GM19238 (cell line): ENCODE results near the gene ATP2C2.
"Not testable (repeated sequence)": the region's sequence is repeated elsewhere in the genome, so short reads cannot be mapped to it uniquely, and the experiment has no call there.

Experiments
- DNase-seq: peaks from one replicate; pipeline ENCODE4 v3.0.0; 2011; ENCODE audit warnings: low spot score; ENCODE audit not compliant: insufficient read length

ATP2C2 gene

DNA sequence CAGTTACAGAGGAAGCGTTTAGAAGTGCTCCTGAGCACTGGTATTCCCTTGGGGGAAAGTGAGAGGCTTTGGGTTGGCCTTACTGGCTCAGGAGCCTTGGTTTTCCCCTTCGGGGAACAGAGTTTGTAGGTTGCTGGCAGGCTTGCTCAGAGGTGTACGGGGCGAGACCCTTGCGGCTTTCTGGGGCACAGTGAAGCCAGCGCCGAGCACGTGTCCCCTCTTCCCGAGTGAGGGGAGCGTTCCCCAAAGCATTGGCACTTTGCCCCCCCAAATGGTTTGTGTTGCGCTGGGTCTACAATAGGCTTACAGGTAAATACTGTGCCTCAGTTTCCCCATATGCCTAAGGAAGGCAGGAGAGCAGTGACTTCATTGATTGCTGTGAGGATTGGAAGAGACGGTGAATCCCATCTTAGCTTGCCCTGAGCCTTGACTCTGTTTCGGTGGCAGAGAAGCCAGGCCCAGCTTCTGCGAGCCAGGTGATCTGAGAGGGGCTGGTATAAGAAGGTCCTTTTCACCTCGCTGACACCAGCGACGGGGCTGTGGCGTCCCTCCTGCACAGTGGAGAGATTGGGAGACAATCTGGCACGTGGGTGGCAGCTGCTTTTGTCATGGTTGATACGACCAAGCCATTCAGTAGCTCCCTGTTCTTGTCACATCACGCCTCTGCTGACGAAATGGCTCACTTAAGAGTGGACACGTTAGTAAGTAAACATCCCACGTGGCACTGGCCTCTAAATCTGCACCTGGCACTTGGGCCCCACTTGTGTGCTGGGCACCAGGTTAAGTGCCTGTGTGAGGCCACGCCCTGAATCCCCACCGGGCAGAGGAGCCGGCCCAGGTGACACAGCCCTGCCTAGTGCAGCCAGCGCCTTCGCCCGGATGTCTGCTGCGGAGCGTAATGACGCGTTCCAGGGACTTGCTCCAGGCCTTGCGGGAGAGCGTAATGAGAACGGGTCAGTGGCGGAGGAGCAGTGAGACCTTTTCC is 81.1 kb downstream of the ATP2C2 start:
- no peak for DNase-seq

DNA sequence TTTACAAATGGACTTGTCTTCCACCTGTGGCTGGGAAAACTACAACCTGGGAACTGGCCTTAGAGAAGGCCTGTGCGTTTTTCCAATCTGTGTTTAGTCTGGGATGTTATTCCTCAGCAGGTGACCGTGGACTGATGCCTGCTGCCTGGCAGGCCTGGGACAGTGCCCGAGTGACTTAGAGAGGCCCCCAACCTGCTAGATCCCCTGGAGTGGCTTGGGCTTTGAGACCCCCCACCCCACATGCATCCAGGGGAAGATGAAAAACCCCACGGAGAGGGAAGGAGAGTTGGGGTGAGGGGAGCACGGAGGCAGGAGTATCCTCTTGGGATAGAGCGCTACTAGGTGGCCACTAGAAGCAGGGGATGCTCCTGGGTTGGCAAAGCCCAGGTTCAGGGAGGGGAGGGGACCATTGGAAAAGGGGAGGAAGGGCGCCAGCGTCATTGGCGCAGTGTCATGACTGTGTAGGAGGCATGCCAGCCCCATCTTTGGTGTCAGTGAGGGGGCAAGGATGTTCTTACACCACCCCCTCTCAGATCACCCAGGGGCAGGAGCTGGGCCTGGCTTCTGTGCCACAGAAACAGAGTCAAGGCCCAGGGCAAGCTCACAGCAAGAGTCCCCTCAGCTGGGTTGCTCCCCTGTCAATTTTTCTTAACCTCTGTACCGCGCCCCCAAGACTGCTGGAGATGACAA is 82.0 kb downstream of the ATP2C2 start:
- no peak for DNase-seq

DNA sequence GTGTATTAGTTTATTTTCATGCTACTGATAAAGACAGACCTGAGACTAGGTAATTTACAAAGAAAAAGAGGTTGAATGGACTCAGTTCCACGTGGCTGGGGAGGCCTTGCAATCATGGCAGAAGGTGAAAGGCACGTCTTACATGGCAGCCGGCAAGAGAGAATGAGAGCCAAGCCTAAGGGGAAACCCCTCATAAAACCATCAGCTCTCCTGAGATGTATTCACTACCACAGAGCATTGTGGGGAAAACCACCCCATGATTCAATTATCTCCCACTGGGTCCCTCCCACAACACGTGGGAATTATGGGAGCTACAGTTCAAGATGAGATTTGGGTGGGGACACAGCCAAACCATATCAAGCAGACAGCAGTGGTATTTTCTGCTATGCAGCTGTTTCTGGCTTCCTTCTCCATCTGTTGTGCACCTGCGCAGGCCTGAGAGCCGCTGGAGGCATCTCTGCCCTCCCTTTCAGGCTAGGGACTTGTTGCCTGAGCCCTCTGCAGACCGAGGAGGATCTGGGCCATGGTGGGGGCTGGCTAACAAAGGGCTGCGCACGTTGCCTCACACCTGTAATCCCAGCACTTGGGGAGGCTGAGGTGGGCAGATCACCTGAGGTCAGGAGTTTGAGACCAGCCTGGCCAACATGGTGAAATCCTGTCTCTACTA is 82.8 kb downstream of the ATP2C2 start:
- DNase-seq = not testable (repeated sequence)

DNA sequence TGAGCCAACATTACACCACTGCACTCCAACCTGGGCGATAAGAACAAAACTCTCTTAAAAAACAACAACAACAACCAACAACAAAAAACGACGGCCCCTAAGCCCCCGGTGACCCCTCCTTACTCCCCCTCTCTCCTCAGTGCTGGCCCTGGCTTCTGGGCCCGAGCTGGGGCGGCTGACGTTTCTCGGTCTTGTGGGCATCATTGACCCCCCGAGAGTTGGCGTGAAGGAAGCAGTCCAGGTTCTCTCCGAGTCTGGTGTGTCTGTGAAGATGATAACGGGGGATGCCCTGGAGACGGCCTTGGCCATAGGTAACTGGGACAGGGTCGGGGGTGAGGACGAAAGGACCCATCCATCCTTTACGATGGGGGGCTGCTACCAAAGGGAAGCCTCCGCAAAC is 83.4 kb downstream of the ATP2C2 start:
- DNase-seq = no peak

DNA sequence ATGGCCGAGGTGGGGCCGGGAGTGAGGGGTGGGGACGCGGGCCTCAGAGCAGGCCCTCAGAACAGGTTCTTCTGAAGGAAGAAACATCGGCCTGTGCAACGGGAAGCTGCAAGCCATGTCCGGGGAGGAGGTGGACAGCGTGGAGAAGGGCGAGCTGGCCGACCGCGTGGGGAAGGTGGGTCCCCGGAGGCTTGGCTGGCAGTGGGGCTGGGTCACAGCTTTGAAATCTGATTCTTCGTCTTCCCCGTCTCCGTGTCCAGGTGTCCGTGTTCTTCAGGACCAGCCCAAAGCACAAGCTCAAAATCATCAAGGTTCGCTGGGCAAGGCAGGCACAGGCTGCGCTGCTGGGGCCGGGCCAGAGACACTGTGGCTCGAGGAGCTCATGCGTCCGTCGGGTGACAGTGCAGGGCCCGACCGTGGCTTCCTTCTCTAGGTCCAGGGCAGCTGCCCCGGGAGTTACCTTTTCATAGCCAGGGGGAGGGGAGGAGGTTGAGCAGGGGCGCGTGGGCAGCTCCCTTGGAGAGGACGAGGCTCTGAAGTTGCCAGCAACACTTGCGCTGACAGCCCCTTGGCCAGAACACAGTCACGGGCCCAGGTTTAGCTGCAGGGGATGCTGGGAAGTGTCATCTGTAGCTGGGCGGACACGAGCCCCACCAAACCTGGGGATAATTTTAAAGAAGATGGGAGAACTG is 84.9 kb downstream of the ATP2C2 start:
- no peak for DNase-seq

DNA sequence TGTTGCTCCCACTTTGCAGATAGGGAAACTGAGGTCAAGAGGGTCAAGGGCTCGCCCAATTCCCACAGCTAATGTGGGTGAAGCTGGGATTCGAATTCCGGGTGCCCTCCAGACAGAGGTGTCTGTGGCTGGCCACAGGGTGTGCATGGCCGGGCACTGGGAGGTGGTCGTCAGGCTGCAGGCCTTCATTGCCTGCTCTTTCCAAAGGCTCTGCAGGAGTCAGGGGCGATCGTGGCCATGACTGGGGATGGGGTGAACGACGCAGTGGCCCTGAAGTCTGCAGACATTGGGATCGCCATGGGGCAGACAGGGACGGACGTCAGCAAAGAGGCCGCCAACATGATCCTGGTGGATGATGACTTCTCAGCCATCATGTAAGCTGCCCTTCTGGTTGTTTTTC is 86.3 kb downstream of the ATP2C2 start:
- no peak for DNase-seq

DNA sequence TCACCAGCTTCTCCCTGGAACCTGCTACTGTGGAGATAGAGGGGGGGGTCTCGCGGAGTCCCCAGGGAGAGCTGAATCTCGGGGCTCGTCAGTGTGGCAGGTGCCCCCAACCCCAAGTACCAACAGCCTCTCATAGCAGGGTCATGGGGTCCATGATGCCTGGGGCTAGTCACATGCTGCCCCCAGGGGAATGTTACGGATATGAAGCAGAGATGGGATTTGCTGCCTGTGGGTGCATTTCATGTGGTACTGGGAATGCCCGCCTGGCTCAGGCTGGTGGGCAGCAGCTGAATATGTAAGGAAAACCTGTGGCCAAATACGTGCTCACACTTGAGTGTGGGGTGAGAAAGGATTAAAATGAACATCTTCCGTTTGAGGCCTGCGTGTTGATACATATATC is 86.7 kb downstream of the ATP2C2 start:
- DNase-seq = no peak

DNA sequence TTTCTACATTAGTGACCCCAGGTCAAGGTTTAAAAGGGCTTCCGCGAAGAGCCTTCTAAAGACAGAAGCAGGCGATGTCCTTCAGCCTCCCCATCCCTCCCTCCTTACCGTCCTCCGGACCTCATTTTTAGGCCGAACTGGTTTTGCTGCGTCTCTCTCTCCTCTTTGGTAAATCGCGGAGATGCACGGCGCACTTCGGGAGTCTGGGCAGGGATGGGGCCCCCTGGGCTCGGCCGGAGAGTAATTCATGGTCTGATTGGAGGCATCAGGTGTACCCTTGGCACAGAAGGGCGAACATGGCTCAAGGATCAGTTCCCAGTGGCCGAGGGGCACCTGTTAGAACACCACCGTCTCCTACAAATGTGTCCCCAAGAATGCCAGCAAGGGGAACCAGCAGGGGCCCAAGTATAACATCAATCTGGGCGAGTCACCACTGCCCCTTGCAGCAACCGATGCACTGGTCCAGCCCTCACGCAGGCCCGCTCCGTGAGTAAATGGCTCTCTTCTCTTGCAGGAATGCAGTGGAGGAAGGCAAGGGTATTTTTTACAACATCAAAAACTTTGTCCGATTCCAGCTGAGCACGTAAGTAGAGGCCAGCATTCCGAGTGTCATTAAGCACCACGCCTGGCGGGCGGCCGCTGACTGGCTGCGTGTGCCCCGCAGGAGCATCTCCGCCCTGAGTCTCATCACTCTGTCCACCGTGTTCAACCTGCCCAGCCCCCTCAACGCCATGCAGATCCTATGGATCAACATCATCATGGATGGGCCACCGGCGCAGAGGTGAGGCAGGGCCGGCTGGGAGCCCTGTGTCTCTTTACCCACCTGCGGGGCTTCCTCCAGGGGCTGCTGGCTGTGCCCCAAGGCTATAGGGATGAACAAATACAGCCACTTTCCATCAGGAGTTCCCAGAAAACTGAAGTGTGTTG is 90.5 kb downstream of the ATP2C2 start:
- DNase-seq = no peak

DNA sequence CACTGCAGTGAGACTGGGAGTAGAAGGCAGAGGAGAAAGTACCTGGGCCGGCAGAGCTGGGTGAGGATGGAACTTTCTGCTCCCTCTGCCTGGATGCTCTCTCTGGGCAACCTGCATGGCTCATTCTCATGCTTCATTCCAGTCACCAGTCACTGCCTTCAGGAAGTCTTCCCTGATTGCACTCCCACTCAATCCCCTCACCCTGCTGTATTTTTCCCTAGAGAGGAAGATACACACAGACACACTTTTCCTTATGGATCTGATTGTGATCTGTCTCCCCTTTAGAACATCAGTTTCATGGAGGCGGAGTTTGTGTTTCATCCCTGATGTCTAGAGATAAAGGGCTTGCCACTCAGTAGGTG is 91.2 kb downstream of the ATP2C2 start:
- no peak for DNase-seq

DNA sequence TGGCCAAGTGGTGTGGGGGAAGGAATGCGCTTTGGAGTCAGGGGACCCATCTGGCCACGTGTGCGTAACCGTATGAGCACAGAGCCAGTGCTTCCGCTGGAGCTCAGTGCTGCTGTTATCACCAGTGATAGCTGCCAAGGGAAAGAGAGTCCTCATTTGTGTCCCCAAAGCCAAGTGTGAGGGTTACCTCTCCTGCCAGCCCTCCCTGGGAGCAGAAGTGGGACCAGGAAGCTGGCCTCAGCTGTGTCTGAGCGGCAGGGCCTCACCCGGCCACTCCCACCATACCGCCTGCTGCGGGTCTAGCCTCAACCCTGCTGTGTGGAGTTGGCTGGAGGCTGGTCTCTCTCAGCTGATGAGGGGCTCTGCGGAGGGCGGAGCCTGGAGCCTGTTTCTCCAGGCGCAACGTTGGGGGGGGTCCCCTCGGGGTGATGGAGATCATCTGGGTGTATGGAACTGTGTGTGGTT is 91.6 kb downstream of the ATP2C2 start:
- DNase-seq = no peak

DNA sequence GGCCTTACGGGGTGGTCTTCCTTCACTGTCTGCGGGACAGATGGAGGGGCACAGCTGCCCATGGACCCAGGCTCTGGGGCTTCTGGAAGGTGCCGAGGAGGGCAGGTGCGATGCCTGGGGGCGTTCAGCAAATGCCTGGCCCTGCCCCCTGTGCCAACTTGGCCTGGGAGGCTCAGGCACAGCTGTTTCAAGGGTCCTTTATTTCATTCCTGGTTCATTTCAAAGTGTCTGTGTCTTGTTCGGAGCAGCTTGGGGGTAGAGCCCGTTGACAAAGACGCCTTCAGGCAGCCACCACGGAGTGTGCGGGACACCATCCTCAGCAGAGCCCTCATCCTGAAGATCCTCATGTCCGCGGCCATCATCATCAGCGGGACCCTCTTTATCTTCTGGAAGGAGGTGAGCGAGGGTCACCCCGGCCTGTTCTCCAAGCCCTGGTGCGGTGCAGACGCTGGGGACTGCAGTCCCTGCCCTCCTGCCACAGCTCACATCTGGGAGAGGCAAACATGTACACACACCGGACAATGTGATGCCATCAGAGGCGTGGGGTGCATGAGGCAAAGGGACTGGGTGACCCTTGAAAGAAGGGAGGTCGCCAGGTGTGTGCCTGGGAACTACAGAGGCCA is 92.2 kb downstream of the ATP2C2 start:
- no peak for DNase-seq

DNA sequence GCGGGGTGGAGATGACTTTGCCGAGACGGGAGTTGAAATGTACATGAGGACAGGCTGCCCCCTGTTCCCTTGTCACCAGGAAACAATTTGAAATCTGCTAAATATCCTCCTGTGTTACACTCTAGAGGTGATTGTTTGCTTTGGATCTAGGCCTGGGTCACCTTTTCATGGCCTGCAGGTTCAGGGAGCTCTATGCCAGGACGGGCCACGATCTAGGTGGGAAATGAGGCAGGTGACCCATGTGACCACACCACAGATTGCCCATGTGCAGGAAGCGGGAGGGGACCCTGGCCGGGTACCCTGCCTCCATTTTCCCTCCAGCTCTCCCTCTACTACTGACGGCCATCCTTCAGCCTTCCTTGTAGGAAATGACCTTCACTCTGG is 92.7 kb downstream of the ATP2C2 start:
- DNase-seq = no peak

DNA sequence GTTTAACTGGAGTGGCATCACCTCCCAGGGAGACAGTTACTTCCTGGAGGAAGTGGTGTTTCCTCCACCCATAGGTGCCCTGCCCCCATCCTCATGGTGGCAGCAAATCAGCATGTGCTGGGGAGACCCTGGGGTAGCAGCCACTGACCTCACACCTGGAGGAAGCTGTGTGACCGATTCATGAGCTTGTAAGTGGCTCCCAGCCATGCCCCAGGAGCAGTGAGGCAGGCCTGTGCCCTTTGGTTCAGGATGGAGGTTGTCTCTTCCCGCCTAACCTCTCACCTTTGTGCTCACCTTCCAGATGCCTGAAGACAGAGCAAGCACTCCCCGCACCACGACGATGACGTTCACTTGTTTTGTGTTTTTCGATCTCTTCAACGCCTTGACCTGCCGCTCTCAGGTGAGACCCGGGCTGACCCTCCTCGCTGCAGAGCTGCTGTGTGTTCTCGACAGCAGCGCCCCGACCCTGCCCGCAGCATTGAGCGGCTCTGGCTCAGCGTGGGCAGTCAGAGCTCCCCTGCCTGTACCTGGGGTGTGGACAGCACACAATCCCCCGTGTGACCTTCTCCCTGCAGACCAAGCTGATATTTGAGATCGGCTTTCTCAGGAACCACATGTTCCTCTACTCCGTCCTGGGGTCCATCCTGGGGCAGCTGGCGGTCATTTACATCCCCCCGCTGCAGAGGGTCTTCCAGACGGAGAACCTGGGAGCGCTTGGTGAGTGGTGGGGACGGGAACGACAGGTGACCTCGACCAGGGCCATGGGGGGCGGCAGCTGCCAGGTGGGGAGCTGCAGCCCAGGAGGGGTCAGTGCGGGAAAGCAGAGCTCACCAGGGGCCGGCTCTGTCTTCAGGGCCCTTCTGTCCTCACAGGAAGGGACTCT is 93.3 kb downstream of the ATP2C2 start:
- DNase-seq = no peak

DNA sequence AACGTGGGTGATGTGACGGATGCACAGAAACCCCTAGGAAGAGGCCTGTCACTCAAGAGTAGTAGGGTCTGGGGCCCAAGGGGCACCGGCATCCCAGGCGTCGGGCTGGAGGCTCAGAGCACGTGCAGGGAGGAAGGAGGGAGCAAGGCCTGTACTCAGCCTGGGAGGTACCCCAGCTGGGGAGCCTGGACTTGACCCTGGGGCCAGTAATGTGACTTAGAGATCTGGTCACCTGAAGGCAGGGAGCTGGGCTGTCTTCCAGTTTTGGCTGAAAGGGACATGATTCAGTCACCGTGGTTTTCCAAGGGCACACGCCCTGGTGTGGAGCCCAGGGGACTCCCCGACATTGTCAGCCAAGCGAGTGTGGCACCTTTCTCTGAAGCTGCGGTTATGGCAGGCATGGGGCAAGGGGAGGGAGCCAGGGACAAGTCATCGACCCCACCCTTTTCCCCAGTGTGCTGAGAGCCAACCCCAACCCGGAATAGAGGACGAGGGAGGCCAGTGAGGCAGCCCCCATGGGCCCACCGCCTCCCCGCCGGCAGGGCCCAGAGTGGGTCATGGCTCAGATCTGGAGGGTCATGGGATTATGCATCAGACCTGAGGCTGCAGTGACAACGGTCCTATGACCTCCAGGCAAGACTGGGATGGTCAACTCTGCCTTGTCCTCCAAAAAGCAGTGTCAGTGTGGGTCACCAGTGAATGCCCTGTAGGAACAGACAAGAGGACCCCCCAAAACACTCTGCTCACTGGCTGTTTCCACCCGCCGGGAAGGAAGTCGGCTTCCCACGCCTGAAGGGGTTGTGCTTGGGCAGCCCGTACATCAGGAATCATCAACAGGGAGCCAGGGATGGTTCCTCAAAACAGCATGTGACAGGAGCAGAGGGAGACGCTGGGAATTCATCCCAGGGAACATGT is 94.2 kb downstream of the ATP2C2 start:
- DNase-seq = no peak

DNA sequence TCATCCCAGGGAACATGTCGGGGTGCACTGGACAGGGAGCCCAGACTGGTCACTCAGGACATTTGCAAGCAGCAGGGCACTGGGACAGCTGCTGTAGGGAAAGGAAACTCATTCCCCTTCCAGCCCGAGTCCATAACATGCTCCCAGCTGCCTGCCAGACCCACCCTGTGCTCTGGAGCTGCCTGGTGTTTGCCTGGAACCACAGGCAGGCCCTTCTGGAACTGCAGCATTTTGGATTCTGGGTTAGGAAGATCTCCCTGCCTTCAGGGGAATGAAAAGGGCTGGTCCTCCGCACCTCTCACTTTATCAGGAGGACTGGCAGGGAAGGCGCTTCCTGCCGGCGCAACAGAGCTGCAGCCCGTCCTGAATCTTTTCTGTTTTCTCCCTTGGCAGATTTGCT is 94.9 kb downstream of the ATP2C2 start:
- no peak for DNase-seq

DNA sequence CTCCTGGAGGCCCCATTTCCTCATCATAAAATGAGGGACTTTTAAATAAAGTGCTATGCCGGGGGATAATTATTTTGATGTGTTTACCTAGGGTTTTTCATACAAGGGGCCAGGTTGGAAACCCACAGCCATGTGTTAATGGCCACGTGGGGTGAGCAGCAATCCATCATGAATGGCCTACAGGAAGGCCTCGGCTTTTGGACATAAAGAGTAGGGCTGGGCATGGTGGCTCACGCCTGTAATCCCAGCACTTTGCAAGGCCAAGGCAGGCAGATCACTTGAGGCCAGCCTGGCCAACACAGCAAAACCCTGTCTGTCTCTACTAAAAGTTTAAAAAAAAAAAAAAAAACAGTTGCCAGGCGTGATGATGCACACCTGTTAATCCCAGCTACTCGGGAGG is 95.8 kb downstream of the ATP2C2 start:
- no peak for DNase-seq

DNA sequence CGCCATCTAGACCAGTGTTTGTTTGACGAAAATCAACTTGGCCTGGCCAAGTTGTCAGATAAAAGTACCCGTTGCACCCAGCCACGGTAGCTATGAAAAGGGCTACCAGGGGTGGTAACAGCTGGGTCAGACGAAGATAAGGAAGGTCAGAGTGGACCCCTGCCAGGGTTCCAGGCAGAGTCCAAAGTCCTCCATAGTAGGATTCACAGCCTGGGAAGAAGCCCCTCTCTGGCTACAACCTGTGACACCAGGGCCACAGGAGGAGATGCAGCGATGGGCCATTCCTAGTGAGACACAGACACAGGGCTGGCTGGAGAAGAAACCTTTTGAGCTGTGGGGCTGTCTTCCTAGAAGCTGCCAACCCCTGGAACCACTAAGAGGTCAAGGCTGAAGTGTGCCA is 96.8 kb downstream of the ATP2C2 start:
- DNase-seq = no peak

DNA sequence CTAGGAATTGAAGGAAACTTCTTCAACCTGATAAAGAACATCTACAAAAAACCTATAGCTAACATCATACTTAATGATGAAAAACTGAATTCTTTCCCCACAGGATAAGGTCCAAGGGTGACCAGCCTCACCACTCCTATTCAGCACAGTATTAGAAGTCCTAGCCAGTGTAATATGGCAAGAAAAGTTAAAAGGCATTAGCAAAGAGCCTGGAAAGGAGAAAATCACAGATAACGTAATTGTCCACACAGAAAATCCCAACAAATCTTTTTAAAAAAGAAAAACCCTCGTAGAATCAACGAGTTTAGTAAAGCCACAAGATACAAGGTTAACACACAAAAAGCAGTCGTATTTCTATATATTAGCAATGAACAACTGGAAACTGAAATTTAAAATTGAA is 98.4 kb downstream of the ATP2C2 start:
- DNase-seq = no peak
